WTC11 (cell line): ENCODE results near the gene EPB41L4B. TPM values are rescaled to one million over a fixed set of nuclear protein-coding genes. Genes with fewer than 3 reads are reported as not detected.

Experiments used
- ATAC-seq: fragments of 200-7000 bp; cut with Tn5 transposase; 2 replicates; pipeline ENCODE4 v1.10.0; 2021; ENCODE audit warnings: mild to moderate bottlenecking, moderate library complexity
- CTCF ChIA-PET: fragments of 300-600 bp; sonication (Branson Sonifier 250); formaldehyde crosslinking; loops from one replicate; lab custom pipeline; 2021; ENCODE audit warnings: antibody characterized with exemption; lab: Charles Lee
- POLR2A ChIA-PET: fragments of 350-600 bp; sonication (Branson Sonifier 250); formaldehyde crosslinking; loops from one replicate; lab custom pipeline; 2021; ENCODE audit warnings: antibody characterized with exemption; lab: Charles Lee
- DNase-seq: peaks from one replicate; pipeline ENCODE4 v3.0.0; 2021; ENCODE audit warnings: low spot score
- H3K27ac Mint-ChIP-seq: 2 replicates; pipeline ENCODE4 v1.8.0; 2021; ENCODE audit warnings: mixed read lengths
- H3K27me3 Mint-ChIP-seq: 2 replicates; pipeline ENCODE4 v1.8.0; 2021; ENCODE audit warnings: low read depth, mild to moderate bottlenecking, moderate library complexity, mixed read lengths
- H3K36me3 Mint-ChIP-seq: 2 replicates; pipeline ENCODE4 v1.8.0; 2021; ENCODE audit warnings: mixed read lengths
- H3K4me1 Mint-ChIP-seq: 2 replicates; pipeline ENCODE4 v1.8.0; 2022; ENCODE audit warnings: mixed read lengths
- H3K4me3 Mint-ChIP-seq: 2 replicates; pipeline ENCODE4 v1.8.0; 2021; ENCODE audit warnings: mild to moderate bottlenecking, moderate library complexity, mixed read lengths
- H3K9me3 Mint-ChIP-seq: 2 replicates; pipeline ENCODE4 v1.8.0; 2021; ENCODE audit warnings: mixed read lengths
- ATF1 ChIP-seq: sonication (generic); formaldehyde crosslinking; IDR thresholded peaks from 2 replicates; pipeline ENCODE4 v1.8.1; 2023; ENCODE audit warnings: mild to moderate bottlenecking, moderate library complexity, missing genetic modification reagents
- CBFB ChIP-seq: sonication (generic); formaldehyde crosslinking; IDR thresholded peaks from 2 replicates; pipeline ENCODE4 v1.8.1; 2022; ENCODE audit warnings: mild to moderate bottlenecking, low read depth, missing genetic modification reagents
- CDX4 ChIP-seq: fragments of 250-450 bp; sonication (Bioruptor Pico); IDR thresholded peaks from 2 replicates; pipeline ENCODE4 v1.9.0; 2021; ENCODE audit warnings: moderate library complexity, mild to moderate bottlenecking, inconsistent platforms, borderline replicate concordance
- CREM ChIP-seq: sonication (generic); formaldehyde crosslinking; IDR thresholded peaks from 2 replicates; pipeline ENCODE4 v1.8.1; 2022; ENCODE audit warnings: mild to moderate bottlenecking, missing genetic modification reagents, moderate library complexity
- ESRRA ChIP-seq: sonication (generic); formaldehyde crosslinking; IDR thresholded peaks from 2 replicates; pipeline ENCODE4 v1.8.1; 2022; ENCODE audit warnings: mild to moderate bottlenecking, missing genetic modification reagents, borderline replicate concordance
- FOXK1 ChIP-seq: sonication (generic); formaldehyde crosslinking; IDR thresholded peaks from 2 replicates; pipeline ENCODE4 v1.8.0; 2022; ENCODE audit warnings: mild to moderate bottlenecking, moderate library complexity, missing genetic modification reagents
- FOXP1 ChIP-seq: sonication (generic); formaldehyde crosslinking; IDR thresholded peaks from 2 replicates; pipeline ENCODE4 v1.8.0; 2022; ENCODE audit warnings: missing genetic modification reagents, mild to moderate bottlenecking, moderate library complexity, borderline replicate concordance
- GRHL2 ChIP-seq: fragments of 250-450 bp; sonication (Bioruptor Pico); IDR thresholded peaks from 2 replicates; pipeline ENCODE4 v1.8.0; 2022; ENCODE audit warnings: mild to moderate bottlenecking, moderate library complexity; ENCODE audit not compliant: insufficient replicate concordance, severe bottlenecking
- GTF2I ChIP-seq: fragments of 250-450 bp; sonication (Bioruptor Pico); conservative IDR thresholded peaks from 2 replicates; pipeline ENCODE4 v1.4.0; 2021; ENCODE audit warnings: mild to moderate bottlenecking
- IRF2 ChIP-seq: sonication (generic); formaldehyde crosslinking; IDR thresholded peaks from 2 replicates; pipeline ENCODE4 v1.8.0; 2022; ENCODE audit warnings: low read depth, missing genetic modification reagents, borderline replicate concordance
- JUN ChIP-seq: sonication (generic); formaldehyde crosslinking; IDR thresholded peaks from 2 replicates; pipeline ENCODE4 v1.8.0; 2023; ENCODE audit warnings: mild to moderate bottlenecking, missing genetic modification reagents
- MXD4 ChIP-seq: fragments of 250-450 bp; sonication (Bioruptor Pico); IDR thresholded peaks from 2 replicates; pipeline ENCODE4 v1.8.0; 2021; ENCODE audit warnings: mild to moderate bottlenecking, moderate library complexity, borderline replicate concordance
- NFYB ChIP-seq: sonication (generic); formaldehyde crosslinking; conservative IDR thresholded peaks from 2 replicates; pipeline ENCODE4 v1.8.0; 2022; ENCODE audit warnings: low read depth, missing genetic modification reagents
- NR1H2 ChIP-seq: sonication (generic); formaldehyde crosslinking; IDR thresholded peaks from 2 replicates; pipeline ENCODE4 v1.9.0; 2021; ENCODE audit warnings: mild to moderate bottlenecking, moderate library complexity, missing genetic modification reagents
- PRDM15 ChIP-seq: sonication (generic); formaldehyde crosslinking; IDR thresholded peaks from 2 replicates; pipeline ENCODE4 v1.8.0; 2022; ENCODE audit warnings: missing genetic modification reagents
- RELA ChIP-seq: sonication (generic); formaldehyde crosslinking; IDR thresholded peaks from 2 replicates; pipeline ENCODE4 v1.8.1; 2022; ENCODE audit warnings: missing genetic modification reagents, mild to moderate bottlenecking, borderline replicate concordance
- SMAD3 ChIP-seq: sonication (generic); formaldehyde crosslinking; IDR thresholded peaks from 2 replicates; pipeline ENCODE4 v1.8.0; 2022; ENCODE audit warnings: missing genetic modification reagents, mild to moderate bottlenecking, borderline replicate concordance
- SOX15 ChIP-seq: fragments of 250-450 bp; sonication (Bioruptor Pico); IDR thresholded peaks from 2 replicates; pipeline ENCODE4 v1.9.0; 2021; ENCODE audit warnings: mild to moderate bottlenecking
- TP53 ChIP-seq: sonication (generic); formaldehyde crosslinking; IDR thresholded peaks from 2 replicates; pipeline ENCODE4 v1.8.1; 2023; ENCODE audit warnings: mild to moderate bottlenecking, missing genetic modification reagents
- ZBTB21 ChIP-seq: sonication (generic); formaldehyde crosslinking; IDR thresholded peaks from 2 replicates; pipeline ENCODE4 v1.8.1; 2023; ENCODE audit warnings: mild to moderate bottlenecking, missing genetic modification reagents, borderline replicate concordance
- ZNF121 ChIP-seq: sonication (generic); formaldehyde crosslinking; IDR thresholded peaks from 2 replicates; pipeline ENCODE4 v1.8.0; 2023; ENCODE audit warnings: missing genetic modification reagents
- ZNF219 ChIP-seq: sonication (generic); formaldehyde crosslinking; IDR thresholded peaks from 2 replicates; pipeline ENCODE4 v1.8.0; 2023; ENCODE audit warnings: missing genetic modification reagents, mild to moderate bottlenecking, borderline replicate concordance
- ZNF317 ChIP-seq: sonication (generic); formaldehyde crosslinking; IDR thresholded peaks from 2 replicates; pipeline ENCODE4 v1.8.1; 2023; ENCODE audit warnings: low read depth, mild to moderate bottlenecking, moderate library complexity, missing genetic modification reagents, borderline replicate concordance
- ZNF423 ChIP-seq: fragments of 250-450 bp; sonication (Bioruptor Pico); IDR thresholded peaks from 2 replicates; pipeline ENCODE4 v2.1.2; 2022; ENCODE audit warnings: mild to moderate bottlenecking, moderate library complexity
- ZNF671 ChIP-seq: fragments of 250-450 bp; sonication (Bioruptor Pico); IDR thresholded peaks from 2 replicates; pipeline ENCODE4 v1.8.0; 2021; ENCODE audit warnings: mild to moderate bottlenecking
- total RNA-seq: library from RNA; stranded (reverse); gene quantifications from 3 replicates; pipeline ENCODE4 v1.2.3, GENCODE V29; 2021
- TF ChIP-seq, protein P1 (sequence below): sonication (generic); formaldehyde crosslinking; conservative IDR thresholded peaks from 2 replicates; pipeline ENCODE4 v1.8.1; 2023; ENCODE audit warnings: mild to moderate bottlenecking, low read depth, missing genetic modification reagents, moderate library complexity
- TF ChIP-seq, protein P2 (sequence below): sonication (generic); formaldehyde crosslinking; IDR thresholded peaks from 2 replicates; pipeline ENCODE4 v1.8.1; 2022; ENCODE audit warnings: mild to moderate bottlenecking, missing genetic modification reagents, moderate library complexity, borderline replicate concordance
- TF ChIP-seq, protein P3 (sequence below): sonication (generic); formaldehyde crosslinking; IDR thresholded peaks from 2 replicates; pipeline ENCODE4 v1.8.1; 2022; ENCODE audit warnings: missing genetic modification reagents, borderline replicate concordance

Gene EPB41L4B
- total RNA-seq, 1 experiment from 2014 or later = 20.0 TPM

GRCh38 chr9:109328978-109329637, 8.2 kb upstream of the EPB41L4B start:
- H3K4me3 Mint-ChIP-seq = no peak overlapping the region
- DNase-seq (no peak), ATAC-seq (peak; percentile 54)
- no peaks in the 10 kb centered on the region; the same call in 1 of the 2 replicates for H3K27me3 Mint-ChIP-seq
- no peak overlapping the region for H3K27ac Mint-ChIP-seq
- ChIA-PET CTCF (interaction anchor here (0.6 to 2.4 kb wide), 6 partner anchors 16 to 146 kb away, joined by 3 to 9 read pairs (median 6); no protein-coding TSS in a partner anchor), POLR2A (no interaction called here)
- TF ChIP-seq ZNF121 (CRISPR knock-in tag) = no peak
- TF ChIP-seq RELA (CRISPR knock-in tag) = no peak
- no peak for TF ChIP-seq ZBTB21
- no peak for TF ChIP-seq NFYB
- no peak for TF ChIP-seq CDX4
- TF ChIP-seq, protein P1, sequence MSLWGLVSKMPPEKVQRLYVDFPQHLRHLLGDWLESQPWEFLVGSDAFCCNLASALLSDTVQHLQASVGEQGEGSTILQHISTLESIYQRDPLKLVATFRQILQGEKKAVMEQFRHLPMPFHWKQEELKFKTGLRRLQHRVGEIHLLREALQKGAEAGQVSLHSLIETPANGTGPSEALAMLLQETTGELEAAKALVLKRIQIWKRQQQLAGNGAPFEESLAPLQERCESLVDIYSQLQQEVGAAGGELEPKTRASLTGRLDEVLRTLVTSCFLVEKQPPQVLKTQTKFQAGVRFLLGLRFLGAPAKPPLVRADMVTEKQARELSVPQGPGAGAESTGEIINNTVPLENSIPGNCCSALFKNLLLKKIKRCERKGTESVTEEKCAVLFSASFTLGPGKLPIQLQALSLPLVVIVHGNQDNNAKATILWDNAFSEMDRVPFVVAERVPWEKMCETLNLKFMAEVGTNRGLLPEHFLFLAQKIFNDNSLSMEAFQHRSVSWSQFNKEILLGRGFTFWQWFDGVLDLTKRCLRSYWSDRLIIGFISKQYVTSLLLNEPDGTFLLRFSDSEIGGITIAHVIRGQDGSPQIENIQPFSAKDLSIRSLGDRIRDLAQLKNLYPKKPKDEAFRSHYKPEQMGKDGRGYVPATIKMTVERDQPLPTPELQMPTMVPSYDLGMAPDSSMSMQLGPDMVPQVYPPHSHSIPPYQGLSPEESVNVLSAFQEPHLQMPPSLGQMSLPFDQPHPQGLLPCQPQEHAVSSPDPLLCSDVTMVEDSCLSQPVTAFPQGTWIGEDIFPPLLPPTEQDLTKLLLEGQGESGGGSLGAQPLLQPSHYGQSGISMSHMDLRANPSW (CRISPR knock-in tag) = no peak
- TF ChIP-seq FOXK1 = no peak
- TF ChIP-seq ZNF317 (CRISPR knock-in tag) = no peak
- TF ChIP-seq IRF2 (CRISPR knock-in tag) = no peak
- no peak for TF ChIP-seq NR1H2
- TF ChIP-seq, protein P2, sequence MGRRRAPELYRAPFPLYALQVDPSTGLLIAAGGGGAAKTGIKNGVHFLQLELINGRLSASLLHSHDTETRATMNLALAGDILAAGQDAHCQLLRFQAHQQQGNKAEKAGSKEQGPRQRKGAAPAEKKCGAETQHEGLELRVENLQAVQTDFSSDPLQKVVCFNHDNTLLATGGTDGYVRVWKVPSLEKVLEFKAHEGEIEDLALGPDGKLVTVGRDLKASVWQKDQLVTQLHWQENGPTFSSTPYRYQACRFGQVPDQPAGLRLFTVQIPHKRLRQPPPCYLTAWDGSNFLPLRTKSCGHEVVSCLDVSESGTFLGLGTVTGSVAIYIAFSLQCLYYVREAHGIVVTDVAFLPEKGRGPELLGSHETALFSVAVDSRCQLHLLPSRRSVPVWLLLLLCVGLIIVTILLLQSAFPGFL (CRISPR knock-in tag) = no peak
- TF ChIP-seq ESRRA (CRISPR knock-in tag) = no peak
- no peak for TF ChIP-seq ZNF671
- no peak for TF ChIP-seq FOXP1
- TF ChIP-seq TP53 (CRISPR knock-in tag) = no peak
- TF ChIP-seq SOX15 (CRISPR knock-in tag) = no peak
- H3K9me3 Mint-ChIP-seq = no peaks in the 10 kb centered on the region
- H3K36me3 Mint-ChIP-seq = no peaks in the 10 kb centered on the region
- H3K4me1 Mint-ChIP-seq = peaks cover 17% of the 10 kb centered on the region

- H3K27me3 Mint-ChIP-seq = peaks cover 12% of the 10 kb centered on the region
- H3K4me1 Mint-ChIP-seq = peaks cover 20% of the 10 kb centered on the region
- no peak for DNase-seq
- no peak for ATAC-seq
- ChIA-PET CTCF (interaction anchor here (1.0 kb wide), 1 partner anchor 85 kb away, joined by 3 read pairs; no protein-coding TSS in a partner anchor), POLR2A (no interaction called here)
- no peaks in the 10 kb centered on the region for H3K9me3 Mint-ChIP-seq
- H3K4me3 Mint-ChIP-seq = no peak overlapping the region
- no peaks in the 10 kb centered on the region for H3K36me3 Mint-ChIP-seq
- no peak for TF ChIP-seq JUN (CRISPR knock-in tag)
- no peak for TF ChIP-seq GTF2I (CRISPR knock-in tag)
- TF ChIP-seq ZNF219 (CRISPR knock-in tag) = no peak
- no peak for TF ChIP-seq PRDM15
- no peak for TF ChIP-seq ATF1 (CRISPR knock-in tag)
- TF ChIP-seq CBFB (CRISPR knock-in tag) = no peak
- no peak for TF ChIP-seq GRHL2 (CRISPR knock-in tag)
- no peak for TF ChIP-seq MXD4
- TF ChIP-seq SMAD3 (CRISPR knock-in tag) = no peak
- TF ChIP-seq, protein P3, sequence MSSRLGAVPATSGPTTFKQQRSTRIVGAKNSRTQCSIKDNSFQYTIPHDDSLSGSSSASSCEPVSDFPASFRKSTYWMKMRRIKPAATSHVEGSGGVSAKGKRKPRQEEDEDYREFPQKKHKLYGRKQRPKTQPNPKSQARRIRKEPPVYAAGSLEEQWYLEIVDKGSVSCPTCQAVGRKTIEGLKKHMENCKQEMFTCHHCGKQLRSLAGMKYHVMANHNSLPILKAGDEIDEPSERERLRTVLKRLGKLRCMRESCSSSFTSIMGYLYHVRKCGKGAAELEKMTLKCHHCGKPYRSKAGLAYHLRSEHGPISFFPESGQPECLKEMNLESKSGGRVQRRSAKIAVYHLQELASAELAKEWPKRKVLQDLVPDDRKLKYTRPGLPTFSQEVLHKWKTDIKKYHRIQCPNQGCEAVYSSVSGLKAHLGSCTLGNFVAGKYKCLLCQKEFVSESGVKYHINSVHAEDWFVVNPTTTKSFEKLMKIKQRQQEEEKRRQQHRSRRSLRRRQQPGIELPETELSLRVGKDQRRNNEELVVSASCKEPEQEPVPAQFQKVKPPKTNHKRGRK = no peak
- TF ChIP-seq CREM (CRISPR knock-in tag) = no peak
- no peak for TF ChIP-seq ZNF423 (CRISPR knock-in tag)
- TF ChIP-seq, all 79 proteins: peak for 0
- no peak overlapping the region for H3K27ac Mint-ChIP-seq
Observed at GRCh38 chr9:109325089-109325488, 4.2 kb upstream of the EPB41L4B start.
